Stomach (tissue), 4 donors: Measurements from ENCODE around the gene RINL.
A peak's percentile ranks its signal among the peaks of the same experiment; 100 is the strongest.

Experiments used
- POLR2A ChIP-seq, 4 donors: fragments of 450-650 bp; IDR thresholded peaks; one replicate each; pipeline ENCODE4 v1.6.1; 2016; ENCODE audit warnings: antibody characterized with exemption in 4 of 4, control low read depth in 2 of 4, mild to moderate bottlenecking in 1 of 4, moderate library complexity in 1 of 4
- POLR2AphosphoS5 ChIP-seq, 3 donors: sonication (generic); formaldehyde crosslinking; IDR thresholded peaks; one replicate each; pipeline ENCODE4 v1.6.1; 2016; ENCODE audit warnings: antibody characterized with exemption in 3 of 3
- TF ChIP-seq, protein P1 (sequence below), 7 experiments: fragments of 450-650 bp in 4 of 7; fragments of 200-600 bp in 3 of 7; sonication (generic) in 3 of 7; IDR thresholded peaks; one replicate each; pipeline ENCODE4 v1.5.1; 2016 to 2019; ENCODE audit warnings: antibody characterized with exemption in 7 of 7, control low read depth in 2 of 7, mild to moderate bottlenecking in 1 of 7

DNA sequence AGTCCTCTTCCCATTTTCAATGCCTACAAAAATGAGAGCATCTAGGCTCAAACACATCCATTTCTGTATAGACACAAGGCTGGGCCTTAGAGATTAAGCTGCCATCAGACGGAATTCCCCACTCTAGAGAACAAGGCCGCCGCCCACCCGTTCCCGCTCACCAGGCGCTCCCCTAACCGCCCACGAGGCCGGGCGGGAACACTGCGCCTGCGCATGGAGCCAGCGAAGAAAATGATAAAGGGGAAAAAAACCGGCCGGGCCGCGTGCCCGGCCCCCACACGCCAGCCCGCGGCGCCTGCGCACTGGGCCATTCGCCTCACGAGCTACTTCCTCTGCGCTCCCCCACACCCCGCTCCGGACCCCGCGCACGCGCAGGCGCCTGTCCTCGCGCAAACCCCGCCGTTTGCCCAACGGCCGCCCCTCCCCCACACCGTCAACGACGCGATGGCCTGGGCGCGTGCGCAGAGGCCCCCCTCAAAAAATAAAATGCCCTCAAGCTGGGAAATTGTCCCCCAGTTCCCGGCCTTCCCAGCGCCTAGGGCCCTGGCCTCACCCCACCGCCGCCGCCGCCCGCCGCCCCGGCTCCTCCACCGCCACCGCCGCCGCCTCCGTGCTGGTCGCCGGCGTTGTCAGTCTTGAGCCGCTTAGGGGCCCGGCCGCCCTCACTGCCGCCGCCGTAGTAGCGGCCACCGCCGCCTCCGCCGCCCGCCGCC lies 28.8 kb downstream of the RINL start:
- TF ChIP-seq POLR2A (IDR thresholded peaks at IDR 0.05) (no peak), POLR2AphosphoS5 (IDR thresholded peaks at IDR 0.05) (peak in 2 of 3 donors; percentile 54 to 75)
- TF ChIP-seq, protein P1, sequence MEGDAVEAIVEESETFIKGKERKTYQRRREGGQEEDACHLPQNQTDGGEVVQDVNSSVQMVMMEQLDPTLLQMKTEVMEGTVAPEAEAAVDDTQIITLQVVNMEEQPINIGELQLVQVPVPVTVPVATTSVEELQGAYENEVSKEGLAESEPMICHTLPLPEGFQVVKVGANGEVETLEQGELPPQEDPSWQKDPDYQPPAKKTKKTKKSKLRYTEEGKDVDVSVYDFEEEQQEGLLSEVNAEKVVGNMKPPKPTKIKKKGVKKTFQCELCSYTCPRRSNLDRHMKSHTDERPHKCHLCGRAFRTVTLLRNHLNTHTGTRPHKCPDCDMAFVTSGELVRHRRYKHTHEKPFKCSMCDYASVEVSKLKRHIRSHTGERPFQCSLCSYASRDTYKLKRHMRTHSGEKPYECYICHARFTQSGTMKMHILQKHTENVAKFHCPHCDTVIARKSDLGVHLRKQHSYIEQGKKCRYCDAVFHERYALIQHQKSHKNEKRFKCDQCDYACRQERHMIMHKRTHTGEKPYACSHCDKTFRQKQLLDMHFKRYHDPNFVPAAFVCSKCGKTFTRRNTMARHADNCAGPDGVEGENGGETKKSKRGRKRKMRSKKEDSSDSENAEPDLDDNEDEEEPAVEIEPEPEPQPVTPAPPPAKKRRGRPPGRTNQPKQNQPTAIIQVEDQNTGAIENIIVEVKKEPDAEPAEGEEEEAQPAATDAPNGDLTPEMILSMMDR (IDR thresholded peaks at IDR 0.05), result no peak
